ENCODE data around the gene FGF11.

FGF11 gene

GRCh38 chr17:7439462-7440112 lies at the start of gene FGF11:
Gene FGF11, plus strand, starts transcription at chr17:7439512. Its CDS starts 109 bp downstream, at chr17:7439621.
- DNase-seq = peak in 1 of 2 donors; percentile 14

- no peak for DNase-seq
These were observed 49.1 kb upstream of the FGF11 start for GRCh38 chr17:7389924-7390910.

GRCh38 chr17:7391307-7391706 lies 48.0 kb upstream of the FGF11 start:
- no peak for DNase-seq

- DNase-seq = no peak
These were observed 46.4 kb upstream of the FGF11 start for GRCh38 chr17:7392696-7393612.

GRCh38 chr17:7393613-7394451 lies 45.5 kb upstream of the FGF11 start:
- peak; percentile 44 to 69 for DNase-seq

GRCh38 chr17:7394452-7395191 lies 44.7 kb upstream of the FGF11 start, which contains the start of gene PLSCR3:
Gene PLSCR3, minus strand, starts transcription at chr17:7394525. Its CDS starts 415 bp downstream, at chr17:7394110.
- peak; percentile 86 to 90 for DNase-seq

GRCh38 chr17:7396147-7396546 lies 43.2 kb upstream of the FGF11 start:
- no peak for DNase-seq

- DNase-seq = no peak
These were observed 40.7 kb upstream of the FGF11 start for GRCh38 chr17:7398612-7399011.

- peak; percentile 27 to 34 for DNase-seq
These were observed 36.1 kb upstream of the FGF11 start for GRCh38 chr17:7403043-7403726.

- no peak for DNase-seq
These were observed 35.7 kb upstream of the FGF11 start for GRCh38 chr17:7403727-7403976.

- peak; percentile 94 to 95 for DNase-seq
These were observed 35.2 kb upstream of the FGF11 start, which contains the start of gene TMEM256 for GRCh38 chr17:7403977-7404736. Gene TMEM256, minus strand, starts transcription at chr17:7404097. Its CDS starts 13 bp downstream, at chr17:7404084.

GRCh38 chr17:7404737-7405349 lies 34.5 kb upstream of the FGF11 start:
- DNase-seq = peak in 1 of 2 donors; percentile 68

GRCh38 chr17:7405350-7406234 lies 33.7 kb upstream of the FGF11 start:
- DNase-seq = no peak

GRCh38 chr17:7406235-7406825 lies 33.0 kb upstream of the FGF11 start:
- DNase-seq = no peak

GRCh38 chr17:7407082-7407481 lies 32.2 kb upstream of the FGF11 start:
- no peak for DNase-seq

GRCh38 chr17:7407485-7408251 lies 31.6 kb upstream of the FGF11 start, which contains the start of gene NLGN2:
Gene NLGN2, plus strand, starts transcription at chr17:7407845. Its CDS starts 411 bp downstream, at chr17:7408256.
- DNase-seq = no peak

GRCh38 chr17:7408252-7408727 lies 31.0 kb upstream of the FGF11 start:
- DNase-seq = peak in 1 of 2 donors; percentile 25
